Glutamatergic neuron (in vitro differentiated cells): ENCODE measurements around the gene CFAP68. TPM values are rescaled to one million over a fixed set of nuclear protein-coding genes. Genes with fewer than 3 reads are reported as not detected.

Experiments used
- DNase-seq: peaks from one replicate; pipeline ENCODE4 v3.0.0; 2022
- H3K27ac Mint-ChIP-seq: one replicate; pipeline ENCODE4 v1.8.0; 2020; ENCODE audit warnings: mild to moderate bottlenecking, mixed read lengths, inconsistent platforms; ENCODE audit not compliant: unreplicated experiment
- H3K27me3 Mint-ChIP-seq: one replicate; pipeline ENCODE4 v1.8.0; 2020; ENCODE audit warnings: mild to moderate bottlenecking, moderate library complexity, mixed read lengths, inconsistent platforms; ENCODE audit not compliant: unreplicated experiment
- H3K36me3 Mint-ChIP-seq: one replicate; pipeline ENCODE4 v1.8.0; 2020; ENCODE audit warnings: mild to moderate bottlenecking, mixed read lengths, inconsistent platforms; ENCODE audit not compliant: unreplicated experiment
- H3K4me1 Mint-ChIP-seq: one replicate; pipeline ENCODE4 v1.8.0; 2020; ENCODE audit warnings: mild to moderate bottlenecking, low read depth, mixed read lengths, inconsistent platforms; ENCODE audit not compliant: unreplicated experiment
- H3K4me3 Mint-ChIP-seq: one replicate; pipeline ENCODE4 v1.8.0; 2020; ENCODE audit warnings: mild to moderate bottlenecking, mixed read lengths, inconsistent platforms; ENCODE audit not compliant: unreplicated experiment
- H3K9me3 Mint-ChIP-seq: one replicate; pipeline ENCODE4 v1.8.0; 2020; ENCODE audit warnings: mild to moderate bottlenecking, moderate library complexity, mixed read lengths, inconsistent platforms; ENCODE audit not compliant: unreplicated experiment
- CTCF ChIP-seq: fragments of 200-600 bp; sonication (generic); IDR thresholded peaks from one replicate; pipeline ENCODE4 v1.5.0; 2021; ENCODE audit not compliant: partially characterized antibody, unreplicated experiment
- total RNA-seq: library from RNA; stranded (reverse); fragmentation: NEBNext Ultra II Directional; extraction: Animal tissue kit (Norgen Biotek cat#: 25700); gene quantifications from one replicate; pipeline ENCODE4 v1.2.1, GENCODE V29; 2021; ENCODE audit not compliant: unreplicated experiment

CFAP68 gene
- total RNA-seq, 1 donor from 2014 or later = 21.7 TPM

- H3K9me3 Mint-ChIP-seq = no peaks in the 10 kb centered on the region
- H3K27me3 Mint-ChIP-seq = no peaks in the 10 kb centered on the region
- no peak for DNase-seq
- peaks cover 19% of the 10 kb centered on the region for H3K4me1 Mint-ChIP-seq
- H3K27ac Mint-ChIP-seq = peak within 1 kb of the TSS; percentile 35
- peaks cover 5% of the 10 kb centered on the region for H3K36me3 Mint-ChIP-seq
- TF ChIP-seq CTCF = no peak
- peak within 1 kb of the TSS; percentile 43 for H3K4me3 Mint-ChIP-seq
Measured at GRCh38 chr11:111911563-111912401, 32.4 kb downstream of the CFAP68 start, which contains the start of gene CRYAB. TSS of gene CRYAB (minus strand) at chr11:111911770. CDS start at chr11:111911724, 46 bp downstream.

GRCh38 chr11:111912535-111912934 lies 33.2 kb downstream of the CFAP68 start, which contains the start of gene HSPB2:
TSS of gene HSPB2 (plus strand) at chr11:111912734. CDS start at chr11:111912830, 96 bp downstream.
- H3K4me1 Mint-ChIP-seq = peaks cover 19% of the 10 kb centered on the region
- TF ChIP-seq CTCF = no peak
- peak within 1 kb of the TSS; percentile 16 for H3K27ac Mint-ChIP-seq
- H3K4me3 Mint-ChIP-seq = no peak within 1 kb of the TSS
- no peaks in the 10 kb centered on the region for H3K9me3 Mint-ChIP-seq
- DNase-seq = peak; percentile 36
- peaks cover 5% of the 10 kb centered on the region for H3K36me3 Mint-ChIP-seq
- no peaks in the 10 kb centered on the region for H3K27me3 Mint-ChIP-seq

GRCh38 chr11:111913031-111913861 lies 33.9 kb downstream of the CFAP68 start:
- H3K27ac Mint-ChIP-seq = no peak overlapping the region
- peaks cover 19% of the 10 kb centered on the region for H3K4me1 Mint-ChIP-seq
- DNase-seq = no peak
- no peak for TF ChIP-seq CTCF
- H3K4me3 Mint-ChIP-seq = no peak overlapping the region
- H3K9me3 Mint-ChIP-seq = no peaks in the 10 kb centered on the region
- H3K36me3 Mint-ChIP-seq = peaks cover 5% of the 10 kb centered on the region
- H3K27me3 Mint-ChIP-seq = no peaks in the 10 kb centered on the region

GRCh38 chr11:111913997-111914396 lies 34.7 kb downstream of the CFAP68 start:
- TF ChIP-seq CTCF = no peak
- H3K36me3 Mint-ChIP-seq = peaks cover 5% of the 10 kb centered on the region
- DNase-seq = no peak
- no peak overlapping the region for H3K27ac Mint-ChIP-seq
- H3K4me3 Mint-ChIP-seq = no peak overlapping the region
- H3K27me3 Mint-ChIP-seq = no peaks in the 10 kb centered on the region
- no peaks in the 10 kb centered on the region for H3K9me3 Mint-ChIP-seq
- peaks cover 19% of the 10 kb centered on the region for H3K4me1 Mint-ChIP-seq
